ENCODE data around the gene DAB1.

The DAB1 gene

DNA sequence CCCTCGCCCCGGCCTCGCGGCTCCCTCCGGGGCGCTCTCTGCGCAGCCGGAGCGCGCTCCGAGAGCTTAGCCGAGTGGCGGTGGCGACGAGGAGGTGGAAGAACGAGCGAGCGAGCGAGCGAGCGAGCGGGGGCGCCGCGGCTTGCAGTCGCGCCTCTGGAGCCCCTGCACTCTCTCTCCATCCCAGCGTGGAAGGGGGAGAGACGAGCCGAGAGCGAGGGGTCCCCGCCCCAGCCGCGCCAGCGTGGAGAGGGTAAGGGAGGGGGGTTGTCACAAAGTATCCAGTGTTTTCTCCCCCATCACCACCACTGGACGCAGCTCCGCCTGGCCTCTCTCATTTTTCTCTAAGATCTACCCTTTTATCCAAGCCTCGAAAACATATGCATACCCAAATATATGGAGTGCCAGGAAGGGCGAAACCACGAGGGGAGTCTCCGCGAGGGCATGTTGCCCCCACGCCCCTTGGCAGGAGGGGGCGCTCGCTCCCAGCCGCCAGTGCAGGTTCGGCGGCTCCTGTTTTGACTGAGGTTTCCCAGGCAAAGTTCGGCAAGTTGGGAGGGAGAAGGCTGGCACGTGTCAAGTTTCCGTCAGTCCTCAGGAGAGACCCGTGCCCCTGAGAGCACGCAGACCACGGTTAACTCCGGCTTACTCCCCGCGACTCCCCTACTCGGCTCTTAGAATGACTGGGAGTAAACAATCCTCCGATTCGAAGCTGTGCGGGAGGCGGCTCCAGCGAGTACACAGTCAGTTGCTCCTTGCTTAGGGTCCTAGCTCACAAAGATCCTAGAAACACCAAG, 569 bp upstream of the DAB1 start:
- peak; percentile 84 for DNase-seq (ENCODE audit: extremely low spot score)
- CTCF ChIA-PET = interaction anchor here (0.6 to 1.0 kb wide), 13 partner anchors 11 to 747 kb away, joined by 3 to 5 read pairs (median 3); no protein-coding TSS in a partner anchor
- TF ChIP-seq FOXK2 (IDR thresholded peaks at IDR 0.05) (no peak), BHLHE40 (IDR thresholded peaks at IDR 0.05; ENCODE audit: borderline replicate concordance) (no peak), FOXM1 (IDR thresholded peaks at IDR 0.05; ENCODE audit: borderline replicate concordance) (no peak), L3MBTL2 (conservative IDR thresholded peaks at IDR 0.05) (peak; percentile 94)
- POLR2A ChIA-PET = no interaction called here

DNA sequence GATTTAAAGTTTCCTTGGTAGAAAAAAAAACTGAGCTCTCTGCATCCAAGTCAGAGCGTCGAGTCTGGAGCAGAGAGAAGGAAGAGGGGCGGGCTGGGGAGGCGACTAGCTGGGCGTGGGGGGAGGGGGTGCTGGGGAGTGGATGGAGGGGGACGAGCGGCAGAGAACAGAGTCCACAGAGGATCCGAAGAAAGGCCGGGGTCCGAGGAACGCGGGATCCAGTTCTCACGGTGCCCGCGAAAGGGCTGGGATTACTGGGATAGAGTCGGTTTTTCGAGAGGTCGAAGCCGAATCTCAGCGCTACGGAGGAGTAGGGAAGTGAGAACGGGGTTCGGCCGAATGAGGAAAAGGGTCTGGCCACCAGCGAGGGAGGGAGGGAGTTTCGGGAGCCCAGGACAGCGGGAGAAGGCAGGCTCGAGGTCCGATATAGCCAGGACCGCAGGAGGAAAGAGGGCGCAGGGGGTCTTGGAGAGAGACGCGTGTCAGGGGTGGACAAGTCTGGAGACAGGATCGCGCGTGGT, 665 bp downstream of the DAB1 start:
- peak; percentile 20 for DNase-seq (ENCODE audit: extremely low spot score)
- TF ChIP-seq ELF4 (IDR thresholded peaks at IDR 0.05) (no peak), FOXK2 (IDR thresholded peaks at IDR 0.05) (no peak), HDGF (IDR thresholded peaks at IDR 0.05; ENCODE audit: borderline replicate concordance) (no peak), FOXM1 (IDR thresholded peaks at IDR 0.05; ENCODE audit: borderline replicate concordance) (no peak), SUZ12 (IDR thresholded peaks at IDR 0.05) (no peak), TARDBP (IDR thresholded peaks at IDR 0.05) (no peak), L3MBTL2 (conservative IDR thresholded peaks at IDR 0.05) (no peak), LEF1 (IDR thresholded peaks at IDR 0.05; ENCODE audit: borderline replicate concordance) (no peak), SP1 (IDR thresholded peaks at IDR 0.05) (no peak)
- ChIA-PET CTCF (interaction anchor here (0.5 to 0.6 kb wide), 2 partner anchors 8 to 198 kb away, joined by 3 read pairs; no protein-coding TSS in a partner anchor), POLR2A (interaction anchor here (1.0 kb wide), 1 partner anchor 42 kb away, joined by 3 read pairs; no protein-coding TSS in a partner anchor)

DNA sequence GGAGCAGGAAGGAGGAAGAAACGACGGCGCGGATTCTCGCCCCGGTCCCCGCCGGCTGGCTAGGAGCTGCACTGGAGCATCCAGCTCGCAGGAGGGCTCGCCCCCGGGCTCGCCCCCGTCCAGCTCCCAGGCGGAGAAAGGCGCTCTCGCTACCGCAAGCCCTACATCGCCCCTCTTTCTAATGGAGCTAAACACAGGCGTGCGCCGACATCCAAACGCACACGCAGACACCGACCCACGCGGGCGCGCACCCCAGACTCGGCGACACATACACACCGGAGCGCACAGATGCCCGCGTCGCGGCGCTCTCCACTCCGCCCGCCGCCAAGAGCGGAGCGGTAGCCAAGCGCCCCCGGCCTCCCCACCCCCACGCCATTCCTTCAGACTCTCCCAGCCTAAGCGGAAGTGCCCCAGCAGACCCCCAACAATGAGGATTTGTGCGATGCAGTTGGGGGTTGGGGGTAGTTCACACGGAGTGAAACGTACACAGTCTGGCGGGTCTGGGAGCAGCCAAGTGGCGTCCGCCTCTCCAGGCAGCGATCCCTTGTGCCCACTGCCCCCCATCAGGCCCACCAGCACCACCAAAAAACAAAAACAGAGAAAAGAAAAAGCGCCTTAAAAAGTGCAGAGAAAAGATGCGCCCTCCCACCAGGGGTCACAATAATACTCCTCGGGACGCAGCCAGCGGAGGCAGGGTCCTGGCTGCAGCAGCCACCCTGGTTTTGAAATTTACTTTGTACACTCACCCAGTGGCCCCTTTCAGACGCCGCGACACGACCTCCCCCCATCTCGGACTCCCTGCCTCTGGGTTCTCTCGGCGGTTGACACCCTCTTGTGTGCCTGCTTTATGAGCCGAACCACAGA, 1.4 kb downstream of the DAB1 start:
- POLR2A ChIA-PET = interaction anchor here (1.0 kb wide), 1 partner anchor 41 kb away, joined by 3 read pairs; no protein-coding TSS in a partner anchor

DNA sequence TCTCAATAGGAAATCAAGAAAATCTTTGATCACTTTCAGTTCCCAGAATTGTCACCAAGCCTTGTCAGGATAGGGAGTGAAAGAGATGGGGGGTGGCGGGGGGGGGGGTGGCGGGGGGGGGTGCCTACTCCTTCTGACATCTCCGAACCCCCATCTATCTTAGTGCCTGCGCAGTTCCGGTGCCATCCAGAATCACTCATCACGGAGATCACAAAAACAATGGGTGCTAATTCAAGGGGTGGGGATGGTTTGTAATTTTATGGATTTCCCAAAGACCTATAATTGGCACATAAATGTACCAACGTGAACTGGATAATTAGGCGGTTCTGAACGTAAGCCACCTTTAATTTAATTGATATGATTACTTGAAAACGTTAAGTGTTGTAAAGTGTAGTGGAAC, 2.1 kb downstream of the DAB1 start:
- TF ChIP-seq, protein P1, sequence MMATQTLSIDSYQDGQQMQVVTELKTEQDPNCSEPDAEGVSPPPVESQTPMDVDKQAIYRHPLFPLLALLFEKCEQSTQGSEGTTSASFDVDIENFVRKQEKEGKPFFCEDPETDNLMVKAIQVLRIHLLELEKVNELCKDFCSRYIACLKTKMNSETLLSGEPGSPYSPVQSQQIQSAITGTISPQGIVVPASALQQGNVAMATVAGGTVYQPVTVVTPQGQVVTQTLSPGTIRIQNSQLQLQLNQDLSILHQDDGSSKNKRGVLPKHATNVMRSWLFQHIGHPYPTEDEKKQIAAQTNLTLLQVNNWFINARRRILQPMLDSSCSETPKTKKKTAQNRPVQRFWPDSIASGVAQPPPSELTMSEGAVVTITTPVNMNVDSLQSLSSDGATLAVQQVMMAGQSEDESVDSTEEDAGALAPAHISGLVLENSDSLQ (IDR thresholded peaks at IDR 0.05) = no peak
- TF ChIP-seq FOXK2 (IDR thresholded peaks at IDR 0.05) = no peak
- no peak for TF ChIP-seq L3MBTL2 (conservative IDR thresholded peaks at IDR 0.05)
- no peak for TF ChIP-seq ZNF384 (IDR thresholded peaks at IDR 0.05)
- TF ChIP-seq TARDBP (IDR thresholded peaks at IDR 0.05) = no peak
- DNase-seq (ENCODE audit: extremely low spot score) = no peak
- ChIA-PET CTCF (no interaction called here), POLR2A (no interaction called here)

More for the DNA sequence above, 1.4 kb downstream of the DAB1 start:
- peak; percentile 56 for DNase-seq (ENCODE audit: extremely low spot score)
- CTCF ChIA-PET = interaction anchor here (0.5 to 0.6 kb wide), 2 partner anchors 8 to 199 kb away, joined by 3 read pairs; no protein-coding TSS in a partner anchor
- TF ChIP-seq ZNF384 (IDR thresholded peaks at IDR 0.05) = no peak
- no peak for TF ChIP-seq TARDBP (IDR thresholded peaks at IDR 0.05)
- no peak for TF ChIP-seq SUZ12 (IDR thresholded peaks at IDR 0.05)
- TF ChIP-seq HDGF (IDR thresholded peaks at IDR 0.05; ENCODE audit: borderline replicate concordance) = no peak
- no peak for TF ChIP-seq FOXA1 (IDR thresholded peaks at IDR 0.05)

DNA sequence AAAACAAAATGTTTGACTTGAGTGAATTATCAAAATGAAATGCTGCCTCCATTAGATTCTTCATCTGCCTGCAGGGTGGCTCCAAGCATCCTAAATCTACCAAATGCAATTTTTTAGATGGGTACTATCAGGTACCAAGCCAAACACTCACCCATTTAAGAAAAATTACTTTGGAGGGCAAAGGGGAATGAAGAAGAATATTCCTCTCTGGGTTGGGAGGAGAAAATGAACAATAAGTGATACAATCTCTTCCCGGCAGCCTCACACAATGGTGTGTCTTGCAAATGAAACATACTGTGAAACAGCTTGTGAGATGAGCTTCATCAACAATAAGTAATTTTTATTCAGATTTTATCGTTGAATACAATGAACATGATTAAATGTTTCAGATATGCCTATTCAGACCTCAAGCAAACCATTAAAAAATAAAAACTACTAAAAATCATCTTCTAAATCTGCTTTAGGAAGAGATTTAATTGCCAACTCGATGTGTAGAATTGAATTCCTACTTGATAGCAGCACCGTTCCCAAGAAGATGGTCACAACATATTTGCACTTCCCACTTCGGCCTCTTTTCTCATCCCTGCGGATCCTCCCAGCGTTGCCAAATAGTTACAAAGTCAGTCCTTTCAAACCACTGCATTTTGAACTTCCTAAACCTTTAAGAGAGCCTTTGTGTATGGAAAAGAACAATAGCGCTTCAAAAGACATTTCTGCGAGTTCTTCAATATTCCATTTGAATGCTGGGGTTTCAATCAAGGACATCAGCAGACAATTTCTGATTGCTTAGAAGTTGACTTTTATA, 2.7 kb downstream of the DAB1 start:
- no peak for DNase-seq (ENCODE audit: extremely low spot score)
- CTCF ChIA-PET = no interaction called here
- POLR2A ChIA-PET = no interaction called here
- TF ChIP-seq HDGF (IDR thresholded peaks at IDR 0.05; ENCODE audit: borderline replicate concordance) = no peak
- TF ChIP-seq CTBP1 (IDR thresholded peaks at IDR 0.05; ENCODE audit: borderline replicate concordance) = no peak
- TF ChIP-seq TARDBP (IDR thresholded peaks at IDR 0.05) = no peak
- TF ChIP-seq ELF4 (IDR thresholded peaks at IDR 0.05) = no peak
- TF ChIP-seq FOXM1 (IDR thresholded peaks at IDR 0.05; ENCODE audit: borderline replicate concordance) = no peak

DNA sequence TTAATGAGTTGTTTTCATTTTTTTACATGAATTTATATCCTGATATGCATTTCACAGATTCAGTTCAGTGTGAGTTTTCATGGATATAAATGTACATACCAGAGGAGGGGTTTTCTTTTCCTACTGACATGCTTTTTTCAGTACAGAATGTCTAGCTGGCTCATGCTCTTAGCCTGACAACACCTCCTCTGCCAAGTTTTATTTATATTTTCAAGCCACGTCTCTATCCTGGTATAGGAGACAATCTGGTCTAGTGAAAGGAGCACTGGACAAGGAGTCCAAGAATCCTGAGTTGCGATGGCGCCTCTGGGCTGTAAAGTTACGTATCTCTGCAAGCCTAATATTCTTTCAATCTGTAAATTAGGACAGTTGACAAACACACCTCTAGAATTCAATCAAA, 4.9 kb downstream of the DAB1 start:
- CTCF ChIA-PET = no interaction called here
- POLR2A ChIA-PET = no interaction called here
- no peak for DNase-seq (ENCODE audit: extremely low spot score)
- TF ChIP-seq FOXK2 (IDR thresholded peaks at IDR 0.05) (no peak), BHLHE40 (IDR thresholded peaks at IDR 0.05; ENCODE audit: borderline replicate concordance) (no peak), ARNT (IDR thresholded peaks at IDR 0.05) (no peak)

DNA sequence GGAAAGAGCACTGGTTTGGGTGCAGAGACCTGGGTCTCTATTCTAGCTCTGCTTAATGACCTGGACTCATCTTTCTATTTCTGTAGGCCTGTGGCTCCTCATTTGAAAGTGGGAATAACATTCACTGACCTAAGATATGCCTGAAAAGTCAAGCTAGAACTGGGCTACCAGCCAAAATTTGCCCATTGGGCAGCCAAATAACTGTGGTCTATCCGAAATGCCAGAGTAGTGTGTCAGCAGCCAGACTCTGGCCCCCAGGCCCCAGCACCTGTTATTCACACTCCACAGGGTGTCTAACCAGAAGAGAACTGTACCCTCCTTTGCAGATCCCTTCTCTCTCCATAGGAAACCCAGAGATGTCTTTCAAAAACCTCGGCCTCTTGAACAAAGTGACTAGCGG, 12.6 kb downstream of the DAB1 start:
- ChIA-PET POLR2A (no interaction called here), CTCF (no interaction called here)
- TF ChIP-seq ELF4 (IDR thresholded peaks at IDR 0.05) = no peak
- TF ChIP-seq, protein P1 (IDR thresholded peaks at IDR 0.05) = no peak
- TF ChIP-seq FOXM1 (IDR thresholded peaks at IDR 0.05; ENCODE audit: borderline replicate concordance) = no peak
- TF ChIP-seq FOXK2 (IDR thresholded peaks at IDR 0.05) = no peak
- DNase-seq (ENCODE audit: extremely low spot score) = no peak
